ENCODE results near the gene MORC4.

The MORC4 gene

DNA sequence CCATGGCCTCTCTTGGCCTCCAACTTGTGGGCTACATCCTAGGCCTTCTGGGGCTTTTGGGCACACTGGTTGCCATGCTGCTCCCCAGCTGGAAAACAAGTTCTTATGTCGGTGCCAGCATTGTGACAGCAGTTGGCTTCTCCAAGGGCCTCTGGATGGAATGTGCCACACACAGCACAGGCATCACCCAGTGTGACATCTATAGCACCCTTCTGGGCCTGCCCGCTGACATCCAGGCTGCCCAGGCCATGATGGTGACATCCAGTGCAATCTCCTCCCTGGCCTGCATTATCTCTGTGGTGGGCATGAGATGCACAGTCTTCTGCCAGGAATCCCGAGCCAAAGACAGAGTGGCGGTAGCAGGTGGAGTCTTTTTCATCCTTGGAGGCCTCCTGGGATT is 71.8 kb downstream of the MORC4 start:
- TF ChIP-seq ZFX (IDR thresholded peaks at IDR 0.05; ENCODE audit: borderline replicate concordance): no peak
- TF ChIP-seq, protein P1, sequence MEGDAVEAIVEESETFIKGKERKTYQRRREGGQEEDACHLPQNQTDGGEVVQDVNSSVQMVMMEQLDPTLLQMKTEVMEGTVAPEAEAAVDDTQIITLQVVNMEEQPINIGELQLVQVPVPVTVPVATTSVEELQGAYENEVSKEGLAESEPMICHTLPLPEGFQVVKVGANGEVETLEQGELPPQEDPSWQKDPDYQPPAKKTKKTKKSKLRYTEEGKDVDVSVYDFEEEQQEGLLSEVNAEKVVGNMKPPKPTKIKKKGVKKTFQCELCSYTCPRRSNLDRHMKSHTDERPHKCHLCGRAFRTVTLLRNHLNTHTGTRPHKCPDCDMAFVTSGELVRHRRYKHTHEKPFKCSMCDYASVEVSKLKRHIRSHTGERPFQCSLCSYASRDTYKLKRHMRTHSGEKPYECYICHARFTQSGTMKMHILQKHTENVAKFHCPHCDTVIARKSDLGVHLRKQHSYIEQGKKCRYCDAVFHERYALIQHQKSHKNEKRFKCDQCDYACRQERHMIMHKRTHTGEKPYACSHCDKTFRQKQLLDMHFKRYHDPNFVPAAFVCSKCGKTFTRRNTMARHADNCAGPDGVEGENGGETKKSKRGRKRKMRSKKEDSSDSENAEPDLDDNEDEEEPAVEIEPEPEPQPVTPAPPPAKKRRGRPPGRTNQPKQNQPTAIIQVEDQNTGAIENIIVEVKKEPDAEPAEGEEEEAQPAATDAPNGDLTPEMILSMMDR (IDR thresholded peaks at IDR 0.05): no peak

DNA sequence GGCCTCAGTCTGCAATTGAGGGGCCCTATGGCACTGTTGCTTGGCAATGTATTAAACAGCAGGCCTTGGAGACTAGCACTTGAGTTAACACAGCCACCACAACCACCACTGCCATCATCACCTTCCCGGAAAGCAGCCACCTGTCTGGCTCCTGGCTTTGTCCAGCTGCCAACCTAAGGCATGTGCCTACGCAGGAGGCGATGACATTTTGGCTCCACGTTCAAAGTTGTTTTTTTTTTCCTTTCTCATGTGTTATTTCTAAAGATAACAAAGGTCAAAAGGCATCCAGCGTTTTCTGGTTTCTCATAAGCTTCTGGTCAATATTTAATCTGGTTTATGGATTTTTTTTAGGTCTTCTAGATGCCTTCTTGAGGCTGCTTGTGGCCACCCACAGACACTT is 72.3 kb downstream of the MORC4 start:
- TF ChIP-seq, protein P1 (IDR thresholded peaks at IDR 0.05): no peak
- TF ChIP-seq ZFX (IDR thresholded peaks at IDR 0.05; ENCODE audit: borderline replicate concordance): no peak
- H3K27ac ChIP-seq: no peak overlapping the region

More for the DNA sequence above, 71.8 kb downstream of the MORC4 start:
- H3K27ac ChIP-seq: no peak overlapping the region

DNA sequence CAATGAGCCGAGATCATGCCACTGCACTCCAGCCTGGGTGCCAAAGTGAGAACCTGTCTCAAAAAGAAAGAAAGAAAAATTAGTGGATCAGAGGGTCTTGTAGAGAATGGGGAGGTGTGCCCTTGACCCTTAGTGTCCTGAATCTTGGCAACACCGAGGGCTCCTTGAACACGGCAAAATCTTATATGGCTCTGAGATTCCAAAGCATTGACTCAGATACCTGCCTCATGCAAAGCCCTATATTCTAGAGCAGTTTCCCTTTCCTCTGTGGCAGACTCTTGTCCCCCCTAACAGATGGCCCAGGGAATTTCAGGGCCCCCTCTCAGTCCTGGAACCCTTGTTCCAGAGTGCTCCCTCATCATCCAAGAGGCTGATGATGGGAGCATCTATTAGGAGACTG is 73.0 kb downstream of the MORC4 start:
- TF ChIP-seq, protein P1 (IDR thresholded peaks at IDR 0.05): no peak
- TF ChIP-seq ZFX (IDR thresholded peaks at IDR 0.05; ENCODE audit: borderline replicate concordance): no peak
- H3K27ac ChIP-seq: no peak overlapping the region

DNA sequence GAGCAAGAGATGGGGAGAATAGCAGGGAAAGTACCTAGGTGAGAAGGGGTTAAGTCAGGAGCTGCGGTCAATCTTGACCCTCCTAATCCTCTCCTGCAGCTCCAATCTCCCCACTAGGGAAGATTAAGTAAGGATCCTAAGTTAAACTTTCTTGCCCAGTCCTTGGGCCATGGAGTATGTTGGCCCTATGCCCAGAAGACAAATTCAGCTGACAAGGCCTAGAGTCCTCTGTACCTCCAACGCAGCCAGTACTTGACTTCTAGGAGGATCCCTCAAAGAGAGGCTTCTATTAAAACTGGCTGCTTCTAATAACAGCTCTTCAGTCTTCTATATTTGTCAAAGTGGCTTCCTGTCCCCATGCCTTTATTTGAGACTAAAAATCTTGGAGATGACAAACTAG is 78.4 kb downstream of the MORC4 start:
- TF ChIP-seq ZFX (IDR thresholded peaks at IDR 0.05; ENCODE audit: borderline replicate concordance): no peak
- TF ChIP-seq, protein P1 (IDR thresholded peaks at IDR 0.05): no peak
- no peak overlapping the region for H3K27ac ChIP-seq

DNA sequence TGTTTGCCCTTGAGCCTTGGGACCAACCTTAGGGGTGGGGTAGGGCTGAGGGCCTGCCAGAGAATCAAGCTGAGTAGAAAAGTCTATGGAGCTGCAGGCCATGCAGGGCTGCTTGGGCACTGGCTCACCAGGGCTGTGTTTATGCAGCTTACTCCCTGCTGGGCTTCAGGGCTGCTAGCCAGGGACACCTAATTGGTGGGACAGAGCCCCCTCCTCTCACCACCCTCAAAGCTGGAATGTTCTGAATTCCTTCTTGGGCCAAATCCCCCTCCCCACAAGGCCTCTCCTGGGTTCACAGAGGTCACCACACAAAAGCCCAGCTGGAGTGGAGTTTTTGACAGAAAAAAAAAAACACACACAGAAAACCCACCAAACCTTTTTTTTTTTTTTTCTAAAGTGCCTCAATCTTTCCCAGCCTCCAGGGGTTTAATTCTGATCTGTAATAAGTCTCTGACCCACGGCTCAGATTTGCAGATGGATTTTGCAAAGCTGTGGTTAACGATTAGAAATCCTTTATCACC is 80.0 kb downstream of the MORC4 start, which contains the start of gene CLDN2:
TSS of gene CLDN2 (plus strand) at position 471 of the 521 bp plus-strand sequence. CDS start 7,827 bp downstream, outside the sequence.
- no peak within 1 kb of the TSS for H3K27ac ChIP-seq
- no peak for TF ChIP-seq ZFX (IDR thresholded peaks at IDR 0.05; ENCODE audit: borderline replicate concordance)
- TF ChIP-seq, protein P1 (IDR thresholded peaks at IDR 0.05): no peak

DNA sequence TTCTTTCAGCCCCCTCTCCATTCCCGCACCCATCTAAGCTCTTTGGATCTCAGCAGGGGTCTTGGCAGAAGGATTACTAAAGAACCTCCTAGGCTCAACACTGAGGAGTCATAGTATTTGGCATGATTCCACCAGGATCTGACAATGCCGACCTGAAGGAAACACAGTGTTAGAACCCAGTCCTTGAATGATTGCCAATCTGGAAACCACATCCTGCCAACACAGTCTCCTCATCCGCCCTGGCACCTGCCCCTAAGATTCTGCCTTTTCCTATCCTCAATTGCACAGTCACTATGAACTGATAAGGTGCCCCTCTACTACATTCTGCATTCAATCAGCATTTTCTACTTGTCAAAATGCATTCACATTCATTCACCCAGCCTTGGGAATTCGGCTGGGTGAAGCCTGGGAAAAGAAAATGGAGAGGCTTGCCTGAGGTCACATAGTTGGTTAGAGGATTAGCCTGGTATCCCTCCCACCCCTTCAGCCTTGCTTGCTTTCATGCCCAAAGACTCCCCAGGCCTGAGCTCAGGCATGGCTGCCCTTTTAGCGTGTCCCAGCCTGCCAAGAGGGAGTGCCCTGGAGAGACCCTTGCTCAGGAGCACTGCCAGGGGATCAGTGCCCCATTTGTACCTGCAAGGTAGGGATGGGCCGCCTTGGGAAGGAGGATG is 82.0 kb downstream of the MORC4 start:
- TF ChIP-seq, protein P1 (IDR thresholded peaks at IDR 0.05): no peak
- TF ChIP-seq ZFX (IDR thresholded peaks at IDR 0.05; ENCODE audit: borderline replicate concordance): no peak
- H3K27ac ChIP-seq: no peak overlapping the region

DNA sequence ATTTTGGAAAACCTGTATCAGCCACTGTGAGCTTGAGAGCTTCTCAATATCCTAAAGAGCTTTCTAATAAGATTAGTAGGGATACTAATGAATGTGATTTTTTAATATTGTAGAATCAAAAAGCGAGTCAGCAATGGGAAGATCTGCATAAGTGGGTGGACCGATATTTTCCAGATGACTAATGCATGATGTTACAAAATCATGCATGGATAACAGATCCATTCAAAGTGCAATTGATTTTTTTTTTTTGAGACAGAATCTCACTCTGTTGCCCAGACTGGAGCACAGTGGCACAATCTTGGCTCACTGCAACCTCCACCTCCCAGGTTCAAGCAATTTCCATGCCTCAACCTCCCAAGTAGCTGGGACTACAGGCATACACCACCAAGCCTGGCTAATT is 87.1 kb downstream of the MORC4 start:
- TF ChIP-seq, protein P1 (IDR thresholded peaks at IDR 0.05): no peak
- TF ChIP-seq ZFX (IDR thresholded peaks at IDR 0.05; ENCODE audit: borderline replicate concordance): no peak
- H3K27ac ChIP-seq: no peak overlapping the region
